Lung (tissue), 12 donors: Measurements from ENCODE around the gene DCHS2. TPM values are rescaled to one million over a fixed set of nuclear protein-coding genes. Genes with fewer than 3 reads are reported as not detected.

Experiments used
- ATAC-seq: fragments of 200-7000 bp; cut with Tn5 transposase; one replicate; pipeline ENCODE4 v1.9.1; 2020; ENCODE audit warnings: moderate number of reproducible peaks; ENCODE audit not compliant: insufficient read depth, low FRiP score
- DNase-seq, 3 donors: peaks; one replicate each; pipeline ENCODE4 v3.0.0-alpha.2; 2013 to 2017
- H3K27ac ChIP-seq, 2 donors: one replicate each; pipeline ENCODE4 v1.5.1; 2013; ENCODE audit warnings: mild to moderate bottlenecking in 2 of 2, moderate library complexity in 2 of 2, control low read depth in 1 of 2, inconsistent platforms in 1 of 2, low read depth in 1 of 2, low read length in 1 of 2
- H3K27me3 ChIP-seq, 3 donors: one replicate each; pipeline ENCODE4 v1.5.1; 2013; ENCODE audit warnings: low read length in 2 of 3; ENCODE audit not compliant: control insufficient read depth in 3 of 3, insufficient read depth in 3 of 3
- H3K36me3 ChIP-seq, 4 donors: one replicate each; pipeline ENCODE4 v1.5.1; 2013; ENCODE audit warnings: low read length in 4 of 4, mild to moderate bottlenecking in 1 of 4, moderate library complexity in 1 of 4; ENCODE audit not compliant: control insufficient read depth in 4 of 4, insufficient read depth in 4 of 4
- H3K4me1 ChIP-seq, 5 donors: one replicate each; pipeline ENCODE4 v1.5.1; 2013; ENCODE audit warnings: low read length in 5 of 5, mild to moderate bottlenecking in 2 of 5, moderate library complexity in 1 of 5; ENCODE audit not compliant: control insufficient read depth in 5 of 5, insufficient read depth in 5 of 5
- H3K4me3 ChIP-seq: one replicate; pipeline ENCODE4 v1.5.1; 2013; ENCODE audit warnings: mild to moderate bottlenecking, control low read depth, moderate library complexity
- H3K9ac ChIP-seq, 2 donors: one replicate each; pipeline ENCODE4 v1.5.1; 2013; ENCODE audit warnings: low read length in 2 of 2, control low read depth in 1 of 2; ENCODE audit not compliant: insufficient read depth in 1 of 2
- H3K9me3 ChIP-seq, 4 donors: one replicate each; pipeline ENCODE4 v1.5.1; 2013; ENCODE audit warnings: low read length in 3 of 4, mild to moderate bottlenecking in 1 of 4, moderate library complexity in 1 of 4; ENCODE audit not compliant: control insufficient read depth in 4 of 4, insufficient read depth in 3 of 4
- CTCF ChIP-seq: IDR thresholded peaks from 2 replicates; pipeline ENCODE4 v1.5.1; 2012; ENCODE audit warnings: mild to moderate bottlenecking; ENCODE audit errors: control extremely low read depth, extremely low read depth
- WGBS, 2 donors: extraction: QIAGEN DNeasy Blood & Tissue Kit; methylation state at CpG; one replicate each; pipeline ENCODE4 v1.1.7; 2013; 5-methylcytosine and 5-hydroxymethylcytosine counted together
- polyA plus RNA-seq, 2 donors: library from polyadenylated mRNA; stranded (reverse); fragments of 200-250 nt; gene quantifications; one replicate each; pipeline ENCODE4 v1.2.1, GENCODE V29; 2013
- total RNA-seq, 2 donors: library from RNA; depleted of rRNA in 1 of 2; stranded (reverse); fragments of >200 nt in 1 of 2; gene quantifications; one replicate each; pipeline ENCODE4 v1.2.1, GENCODE V29; 2014 to 2021
- donor health status: control.
- donor health status: control.
- donor health status: Bipolar disorder and iron deficiency.
- donor health status: healthy.
- donor health status: DM: yes; HTN: yes; CAD: no.

Gene DCHS2
- total and polyA plus RNA-seq, 4 donors = 0.02 to 13.4 (median 0.53) TPM

- WGBS, 2 donors = 0 to 49% methylated on average over 1 of the region's 1 CpG
- Histone ChIP-seq H3K9me3 (no peaks in the 10 kb centered on the region), H3K36me3 (no peaks in the 10 kb centered on the region), H3K27ac (no peak overlapping the region), H3K4me3 (no peak overlapping the region), H3K9ac (no peak overlapping the region), H3K4me1 (peaks cover 0 to 10% (median 0%) of the 10 kb centered on the region in 5 donors), H3K27me3 (no peaks in the 10 kb centered on the region)
- no peak for TF ChIP-seq CTCF
- DNase-seq (no peak), ATAC-seq (no peak)
These were observed 69.4 kb downstream of the DCHS2 start for GRCh38 chr4:154422152-154422551.

DNA sequence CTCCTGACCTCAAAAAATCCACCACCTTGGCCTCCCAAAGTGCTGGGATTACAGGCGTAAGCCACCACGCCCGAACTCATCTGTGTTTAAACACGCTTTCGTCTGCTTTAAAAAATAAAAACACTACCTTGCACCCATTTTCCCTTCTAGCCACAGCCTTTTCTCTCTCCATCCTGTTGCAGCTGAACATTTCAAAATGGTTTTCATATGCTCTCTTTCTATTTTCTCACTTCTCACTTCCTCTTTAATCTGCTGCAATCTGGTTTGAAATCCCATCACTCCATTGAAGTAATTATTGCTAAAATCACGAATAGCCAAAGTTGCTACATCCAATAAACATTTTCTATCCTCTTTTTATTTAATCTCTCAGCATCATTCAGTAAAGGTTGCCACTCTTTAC, 70.0 kb downstream of the DCHS2 start:
- ATAC-seq = no peak
- no peaks in the 10 kb centered on the region for H3K9me3 ChIP-seq
- no peaks in the 10 kb centered on the region for H3K36me3 ChIP-seq
- H3K4me3 ChIP-seq = no peak overlapping the region
- DNase-seq = no peak
- H3K4me1 ChIP-seq = peaks cover 0 to 13% (median 0%) of the 10 kb centered on the region in 5 donors
- no peak for TF ChIP-seq CTCF
- no peak overlapping the region for H3K9ac ChIP-seq
- WGBS, 2 donors = 81 to 84% methylated on average over 6 of the region's 6 CpGs
- H3K27ac ChIP-seq = no peak overlapping the region
- H3K27me3 ChIP-seq = no peaks in the 10 kb centered on the region

- Histone ChIP-seq H3K4me3 (no peak overlapping the region), H3K27me3 (no peaks in the 10 kb centered on the region), H3K27ac (no peak overlapping the region), H3K4me1 (peaks cover 0 to 21% (median 3%) of the 10 kb centered on the region in 5 donors), H3K9me3 (no peaks in the 10 kb centered on the region), H3K36me3 (no peaks in the 10 kb centered on the region), H3K9ac (peak overlapping the region in 1 of 2 donors; percentile 56)
- 56 to 60% methylated on average over 2 of the region's 2 CpGs for WGBS, 2 donors
- ATAC-seq (no peak), DNase-seq (no peak)
- no peak for TF ChIP-seq CTCF
These were observed 74.3 kb downstream of the DCHS2 start for GRCh38 chr4:154417373-154417673.

- H3K27me3 ChIP-seq = no peaks in the 10 kb centered on the region
- H3K9ac ChIP-seq = peak overlapping the region in 1 of 2 donors; percentile 56
- no peaks in the 10 kb centered on the region for H3K9me3 ChIP-seq
- no peak for TF ChIP-seq CTCF
- peaks cover 0 to 21% (median 3%) of the 10 kb centered on the region in 5 donors for H3K4me1 ChIP-seq
- H3K27ac ChIP-seq = no peak overlapping the region
- H3K36me3 ChIP-seq = no peaks in the 10 kb centered on the region
- peak in 2 of 3 donors; percentile 43 to 63 for DNase-seq
- no peak overlapping the region for H3K4me3 ChIP-seq
- 1 to 6% methylated on average over 10 of the region's 10 CpGs for WGBS, 2 donors
- ATAC-seq = no peak
These were observed 75.4 kb downstream of the DCHS2 start for GRCh38 chr4:154416190-154416547.
